Thoracic aorta (tissue), 2 donors: ENCODE measurements around the gene ARVCF. TPM values are rescaled to one million over a fixed set of nuclear protein-coding genes. Genes with fewer than 3 reads are reported as not detected.

Experiments used
- ATAC-seq: fragments of 150-250 bp; one replicate; pipeline ENCODE4 v1.8.0; 2017; ENCODE audit warnings: low read depth; ENCODE audit not compliant: insufficient number of reproducible peaks, low FRiP score
- DNase-seq: peaks from one replicate; pipeline ENCODE4 v3.0.0-alpha.2; 2020; ENCODE audit warnings: low spot score
- H3K27ac ChIP-seq, 2 donors: fragments of 200-600 bp; sonication (generic); 1 replicate in 1 of 2; 2 replicates in 1 of 2; pipeline ENCODE4 v1.5.1; 2016; ENCODE audit warnings: mild to moderate bottlenecking in 2 of 2, moderate library complexity in 2 of 2
- H3K27me3 ChIP-seq: fragments of 200-600 bp; sonication (generic); replicated peaks from 2 replicates; pipeline ENCODE4 v1.6.0; 2016; ENCODE audit warnings: mild to moderate bottlenecking; ENCODE audit not compliant: insufficient read depth
- H3K36me3 ChIP-seq: fragments of 200-600 bp; sonication (generic); one replicate; pipeline ENCODE4 v1.5.1; 2016
- H3K4me1 ChIP-seq, 2 donors: fragments of 200-600 bp; sonication (generic); 1 replicate in 1 of 2; 2 replicates in 1 of 2; pipeline versions ENCODE4 v1.5.1 to v1.6.0; 2016; ENCODE audit warnings: low read depth in 2 of 2, mild to moderate bottlenecking in 1 of 2; ENCODE audit not compliant: control insufficient read depth in 1 of 2
- H3K4me3 ChIP-seq: fragments of 200-600 bp; sonication (generic); 2 replicates; pipeline ENCODE4 v1.5.1; 2016; ENCODE audit warnings: mild to moderate bottlenecking
- H3K9me3 ChIP-seq: fragments of 200-600 bp; sonication (generic); 2 replicates; pipeline ENCODE4 v1.5.1; 2016
- total RNA-seq, 2 donors: library from RNA; depleted of rRNA; stranded (reverse); fragments of >200 nt; gene quantifications; one replicate each; pipeline versions ENCODE4 v1.1.0 to v1.2.3, GENCODE V29; 2016
- TF ChIP-seq, protein P1 (sequence below): fragments of 200-600 bp; sonication (generic); IDR thresholded peaks from one replicate; pipeline ENCODE4 v1.5.1; 2019; ENCODE audit warnings: antibody characterized with exemption

The ARVCF gene
- total RNA-seq, 2 donors from 2014 or later = 95.0 to 165 TPM

GRCh38 chr22:20063271-20064139, 46.9 kb upstream of the ARVCF start:
- no peak for DNase-seq
- TF ChIP-seq, protein P1, sequence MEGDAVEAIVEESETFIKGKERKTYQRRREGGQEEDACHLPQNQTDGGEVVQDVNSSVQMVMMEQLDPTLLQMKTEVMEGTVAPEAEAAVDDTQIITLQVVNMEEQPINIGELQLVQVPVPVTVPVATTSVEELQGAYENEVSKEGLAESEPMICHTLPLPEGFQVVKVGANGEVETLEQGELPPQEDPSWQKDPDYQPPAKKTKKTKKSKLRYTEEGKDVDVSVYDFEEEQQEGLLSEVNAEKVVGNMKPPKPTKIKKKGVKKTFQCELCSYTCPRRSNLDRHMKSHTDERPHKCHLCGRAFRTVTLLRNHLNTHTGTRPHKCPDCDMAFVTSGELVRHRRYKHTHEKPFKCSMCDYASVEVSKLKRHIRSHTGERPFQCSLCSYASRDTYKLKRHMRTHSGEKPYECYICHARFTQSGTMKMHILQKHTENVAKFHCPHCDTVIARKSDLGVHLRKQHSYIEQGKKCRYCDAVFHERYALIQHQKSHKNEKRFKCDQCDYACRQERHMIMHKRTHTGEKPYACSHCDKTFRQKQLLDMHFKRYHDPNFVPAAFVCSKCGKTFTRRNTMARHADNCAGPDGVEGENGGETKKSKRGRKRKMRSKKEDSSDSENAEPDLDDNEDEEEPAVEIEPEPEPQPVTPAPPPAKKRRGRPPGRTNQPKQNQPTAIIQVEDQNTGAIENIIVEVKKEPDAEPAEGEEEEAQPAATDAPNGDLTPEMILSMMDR = no peak
- peaks cover 27% of the 10 kb centered on the region for H3K36me3 ChIP-seq
- H3K9me3 ChIP-seq = no peaks in the 10 kb centered on the region
- H3K27me3 ChIP-seq = no peaks in the 10 kb centered on the region
- H3K27ac ChIP-seq = no peak overlapping the region
- ATAC-seq = no peak
- no peaks in the 10 kb centered on the region for H3K4me1 ChIP-seq
- H3K4me3 ChIP-seq = no peak overlapping the region

GRCh38 chr22:20062766-20063083, 46.1 kb upstream of the ARVCF start:
- no peak overlapping the region for H3K27ac ChIP-seq
- DNase-seq (no peak), ATAC-seq (no peak)
- H3K4me3 ChIP-seq = no peak overlapping the region
- no peaks in the 10 kb centered on the region for H3K4me1 ChIP-seq
- H3K9me3 ChIP-seq = no peaks in the 10 kb centered on the region
- TF ChIP-seq, protein P1 = no peak
- peaks cover 31% of the 10 kb centered on the region for H3K36me3 ChIP-seq
- H3K27me3 ChIP-seq = no peaks in the 10 kb centered on the region

DNA sequence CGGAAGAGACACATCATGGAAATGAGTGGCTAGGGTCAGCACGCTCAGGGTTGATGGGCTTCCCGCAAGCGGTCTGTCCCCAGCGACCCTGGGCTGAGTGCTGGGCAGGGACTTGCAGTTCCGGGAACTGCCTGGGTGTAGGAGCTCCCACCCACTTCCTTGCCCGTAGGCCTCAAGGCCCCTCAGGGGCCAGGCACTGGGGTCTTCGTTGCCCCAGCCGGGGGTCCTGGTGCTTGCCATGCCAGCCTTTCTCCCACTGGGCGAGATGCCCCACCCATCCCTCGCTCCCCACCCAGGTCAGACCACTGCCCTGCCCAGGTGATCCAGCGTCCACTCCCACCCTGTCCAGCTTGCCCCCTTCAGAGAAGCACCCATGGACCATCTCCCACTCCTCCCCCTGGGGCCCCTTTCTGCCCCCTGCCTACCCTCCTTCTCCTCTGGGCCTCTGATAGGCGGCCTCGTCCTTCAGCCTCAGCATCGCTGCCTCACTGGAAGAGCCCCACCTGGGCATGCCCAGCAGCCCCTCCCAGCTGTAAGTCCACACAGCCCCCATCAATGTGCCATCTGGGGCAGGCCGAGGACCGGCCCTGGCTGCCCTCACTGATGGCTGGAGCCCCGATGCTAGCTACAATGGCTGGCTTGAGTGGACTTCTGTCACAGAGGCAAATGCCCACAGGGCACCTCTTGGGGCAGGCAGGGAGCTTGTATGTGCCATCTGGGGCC, 45.6 kb upstream of the ARVCF start:
- Histone ChIP-seq H3K36me3 (peaks cover 31% of the 10 kb centered on the region), H3K27ac (no peak overlapping the region), H3K4me3 (no peak overlapping the region), H3K4me1 (no peaks in the 10 kb centered on the region), H3K27me3 (no peaks in the 10 kb centered on the region), H3K9me3 (no peaks in the 10 kb centered on the region)
- DNase-seq (no peak), ATAC-seq (no peak)
- TF ChIP-seq, protein P1 = no peak

DNA sequence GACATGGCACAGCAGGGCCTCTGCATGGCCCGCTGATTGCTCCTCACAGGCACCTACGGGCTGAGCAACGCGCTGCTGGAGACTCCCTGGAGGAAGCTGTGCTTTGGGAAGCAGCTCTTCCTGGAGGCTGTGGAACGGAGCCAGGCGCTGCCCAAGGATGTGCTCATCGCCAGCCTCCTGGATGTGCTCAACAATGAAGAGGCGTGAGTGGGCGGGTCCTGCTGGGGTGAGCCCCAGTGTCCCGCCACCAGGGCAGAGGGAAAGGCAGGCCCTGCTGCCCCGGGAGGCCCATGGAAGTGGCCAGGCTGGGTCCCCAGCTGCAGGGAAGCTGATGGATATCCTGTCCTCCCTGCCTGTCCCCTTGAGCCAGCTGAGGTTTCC, 44.8 kb upstream of the ARVCF start:
- Histone ChIP-seq H3K9me3 (no peaks in the 10 kb centered on the region), H3K4me3 (no peak overlapping the region), H3K36me3 (peaks cover 34% of the 10 kb centered on the region), H3K27ac (no peak overlapping the region), H3K4me1 (no peaks in the 10 kb centered on the region), H3K27me3 (no peaks in the 10 kb centered on the region)
- TF ChIP-seq, protein P1 = no peak
- no peak for DNase-seq
- ATAC-seq = no peak

GRCh38 chr22:20060700-20061480, 44.3 kb upstream of the ARVCF start:
- H3K36me3 ChIP-seq = peaks cover 40% of the 10 kb centered on the region
- no peak for DNase-seq

More at GRCh38 chr22:20060700-20061480, 44.3 kb upstream of the ARVCF start:
- ATAC-seq = no peak
- Histone ChIP-seq H3K4me3 (no peak overlapping the region), H3K4me1 (no peaks in the 10 kb centered on the region), H3K9me3 (no peaks in the 10 kb centered on the region), H3K27me3 (no peaks in the 10 kb centered on the region), H3K27ac (no peak overlapping the region)
- TF ChIP-seq, protein P1 = no peak
